HG02610 (cell line): ENCODE measurements around the gene EEF1AKMT2.
A peak's percentile ranks its signal among the peaks of the same experiment; 100 is the strongest.

Experiments
- ATAC-seq: cut with Tn5 transposase; IDR thresholded peaks from one replicate; pipeline ENCODE4 v1.9.1; 2021; ENCODE audit warnings: mild to moderate bottlenecking, moderate library complexity; ENCODE audit not compliant: unreplicated experiment

EEF1AKMT2 gene

GRCh38 chr10:124739119-124739921 is 52.4 kb downstream of the EEF1AKMT2 start:
- no peak for ATAC-seq

GRCh38 chr10:124738441-124738840 is 53.2 kb downstream of the EEF1AKMT2 start:
- ATAC-seq = no peak

- no peak for ATAC-seq
Observed at GRCh38 chr10:124737708-124738107, 54.0 kb downstream of the EEF1AKMT2 start.

- no peak for ATAC-seq
Observed at GRCh38 chr10:124737221-124737620, 54.5 kb downstream of the EEF1AKMT2 start.

GRCh38 chr10:124736491-124737136 is 55.1 kb downstream of the EEF1AKMT2 start:
- no peak for ATAC-seq

GRCh38 chr10:124735491-124736286 is 56.0 kb downstream of the EEF1AKMT2 start:
- no peak for ATAC-seq

GRCh38 chr10:124734311-124735166 is 57.1 kb downstream of the EEF1AKMT2 start:
- no peak for ATAC-seq

- no peak for ATAC-seq
Observed at GRCh38 chr10:124733571-124734245, 58.0 kb downstream of the EEF1AKMT2 start.

- peak; percentile 71 for ATAC-seq
Observed at GRCh38 chr10:124732931-124733570, 58.6 kb downstream of the EEF1AKMT2 start.

GRCh38 chr10:124731551-124731950 is 60.1 kb downstream of the EEF1AKMT2 start:
- no peak for ATAC-seq

- no peak for ATAC-seq
Observed at GRCh38 chr10:124730790-124731189, 60.9 kb downstream of the EEF1AKMT2 start.

GRCh38 chr10:124728830-124729661 is 62.6 kb downstream of the EEF1AKMT2 start:
- no peak for ATAC-seq

- ATAC-seq = no peak
Observed at GRCh38 chr10:124728071-124728829, 63.4 kb downstream of the EEF1AKMT2 start.

- no peak for ATAC-seq
Observed at GRCh38 chr10:124727361-124727960, 64.2 kb downstream of the EEF1AKMT2 start.

- no peak for ATAC-seq
Observed at GRCh38 chr10:124725791-124726190, 65.9 kb downstream of the EEF1AKMT2 start.

GRCh38 chr10:124725171-124725631 is 66.5 kb downstream of the EEF1AKMT2 start:
- ATAC-seq = no peak

- ATAC-seq = no peak
Observed at GRCh38 chr10:124724279-124725027, 67.2 kb downstream of the EEF1AKMT2 start.
